Astrocyte (in vitro differentiated cells and primary cell): ENCODE measurements around the gene CACNA2D4.

Experiments
- CTCF ChIP-seq: IDR thresholded peaks from 2 replicates; pipeline ENCODE4 v1.5.1; 2011; ENCODE audit warnings: low read depth, mild to moderate bottlenecking, inconsistent platforms, low read length, moderate library complexity; ENCODE audit not compliant: insufficient read depth
- EZH2 ChIP-seq: IDR thresholded peaks from 2 replicates; pipeline ENCODE4 v1.6.1; 2012; ENCODE audit warnings: mild to moderate bottlenecking, low read length, inconsistent platforms; ENCODE audit not compliant: insufficient read depth

- TF ChIP-seq CTCF: no peak
- no peak for TF ChIP-seq EZH2
Observed at GRCh38 chr12:1822699-1823098, 95.8 kb downstream of the CACNA2D4 start.
